Upper lobe of left lung (tissue), 6 donors: ENCODE results near the gene RBFA. TPM values are rescaled to one million over a fixed set of nuclear protein-coding genes. Genes with fewer than 3 reads are reported as not detected.

ENCODE experiments used
- ATAC-seq, 2 donors: fragments of 200-7000 bp; cut with Tn5 transposase; one replicate each; pipeline ENCODE4 v1.9.1; 2022; ENCODE audit warnings: mild to moderate bottlenecking in 2 of 2, moderate library complexity in 2 of 2; ENCODE audit not compliant: low FRiP score in 2 of 2
- DNase-seq, 2 donors: peaks; one replicate each; pipeline ENCODE4 v3.0.0-alpha.2; 2019 to 2020
- H3K27ac ChIP-seq, 4 donors: fragments of 200-600 bp; sonication (generic); one replicate each; pipeline ENCODE4 v1.5.1; 2016 to 2019
- H3K27me3 ChIP-seq, 4 donors: fragments of 200-600 bp; sonication (generic); one replicate each; pipeline ENCODE4 v1.5.1; 2017 to 2019
- H3K36me3 ChIP-seq, 4 donors: fragments of 200-600 bp; sonication (generic); one replicate each; pipeline ENCODE4 v1.5.1; 2016 to 2019
- H3K4me1 ChIP-seq, 4 donors: fragments of 200-600 bp; sonication (generic); one replicate each; pipeline ENCODE4 v1.5.1; 2018 to 2019
- H3K4me3 ChIP-seq, 4 donors: fragments of 200-600 bp; sonication (generic); one replicate each; pipeline ENCODE4 v1.5.1; 2017 to 2019; ENCODE audit warnings: mild to moderate bottlenecking in 2 of 4, moderate library complexity in 1 of 4
- H3K9me3 ChIP-seq, 4 donors: fragments of 200-600 bp; sonication (generic); one replicate each; pipeline ENCODE4 v1.5.1; 2018 to 2019
- CTCF ChIP-seq, 6 experiments: fragments of 450-650 bp in 4 of 6; fragments of 200-600 bp in 2 of 6; sonication (generic) in 2 of 6; IDR thresholded peaks; one replicate each; pipeline ENCODE4 v1.5.1; 2016 to 2019; ENCODE audit warnings: antibody characterized with exemption in 6 of 6
- EP300 ChIP-seq, 4 donors: sonication (generic); formaldehyde crosslinking; IDR thresholded peaks; one replicate each; pipeline ENCODE4 v1.5.1; 2017; ENCODE audit warnings: antibody characterized with exemption in 4 of 4, control low read depth in 2 of 4
- POLR2A ChIP-seq, 4 donors: fragments of 450-650 bp; IDR thresholded peaks; one replicate each; pipeline ENCODE4 v1.5.1; 2016 to 2017; ENCODE audit warnings: antibody characterized with exemption in 4 of 4, mild to moderate bottlenecking in 2 of 4
- POLR2AphosphoS5 ChIP-seq, 2 donors: sonication (generic); formaldehyde crosslinking; IDR thresholded peaks; one replicate each; pipeline ENCODE4 v1.5.1; 2017; ENCODE audit warnings: antibody characterized with exemption in 2 of 2
- WGBS, 2 donors: methylation state at CpG; one replicate each; pipeline ENCODE4 v1.1.5; 2017 to 2018; 5-methylcytosine and 5-hydroxymethylcytosine counted together
- total RNA-seq, 6 donors: library from RNA; depleted of rRNA in 4 of 6; stranded (reverse); fragments of >200 nt in 4 of 6; gene quantifications; one replicate each; pipeline versions ENCODE4 v1.1.0 to v1.2.1, GENCODE V29; 2016 to 2021
- donor health status: DM: no; HTN: no; CAD: no; lungs with moderate emphysema.
- donor health status: DM: no; HTN: yes; CAD: no; lungs with severe emphysema.

Gene RBFA
- total RNA-seq, 6 donors from 2014 or later, result 19.2 to 32.5 (median 24.5) TPM

- ATAC-seq (no peak), DNase-seq (no peak)
- Histone ChIP-seq H3K27ac (no peak overlapping the region), H3K4me3 (no peak overlapping the region), H3K4me1 (no peaks in the 10 kb centered on the region), H3K36me3 (peaks cover 0 to 13% (median 12%) of the 10 kb centered on the region in 4 donors), H3K27me3 (no peaks in the 10 kb centered on the region), H3K9me3 (peaks cover 0 to 25% (median 9%) of the 10 kb centered on the region in 4 donors)
- TF ChIP-seq EP300 (IDR thresholded peaks at IDR 0.05), result no peak
- no peak for TF ChIP-seq CTCF (IDR thresholded peaks at IDR 0.05)
- no peak for TF ChIP-seq POLR2A (IDR thresholded peaks at IDR 0.05)
- TF ChIP-seq POLR2AphosphoS5 (IDR thresholded peaks at IDR 0.05), result no peak
- 97 to 98% methylated on average over 6 of the region's 6 CpGs for WGBS, 2 donors
Measured at GRCh38 chr18:80050797-80051196, 16.6 kb downstream of the RBFA start.

GRCh38 chr18:80056095-80056494 lies 21.9 kb downstream of the RBFA start:
- Histone ChIP-seq H3K9me3 (peaks cover 4 to 50% (median 17%) of the 10 kb centered on the region in 4 donors), H3K4me3 (no peak overlapping the region), H3K4me1 (no peaks in the 10 kb centered on the region), H3K36me3 (no peaks in the 10 kb centered on the region), H3K27me3 (no peaks in the 10 kb centered on the region), H3K27ac (no peak overlapping the region)
- 95 to 98% methylated on average over 2 of the region's 2 CpGs for WGBS, 2 donors
- DNase-seq (no peak), ATAC-seq (no peak)
- TF ChIP-seq CTCF (IDR thresholded peaks at IDR 0.05) (no peak), EP300 (IDR thresholded peaks at IDR 0.05) (no peak), POLR2AphosphoS5 (IDR thresholded peaks at IDR 0.05) (no peak), POLR2A (IDR thresholded peaks at IDR 0.05) (no peak)

GRCh38 chr18:80059945-80060344 lies 25.7 kb downstream of the RBFA start:
- WGBS, 2 donors, result 86 to 96% methylated on average over 6 of the region's 6 CpGs
- Histone ChIP-seq H3K9me3 (peaks cover 4 to 43% (median 10%) of the 10 kb centered on the region in 4 donors), H3K27ac (no peak overlapping the region), H3K4me1 (no peaks in the 10 kb centered on the region), H3K4me3 (no peak overlapping the region), H3K27me3 (no peaks in the 10 kb centered on the region), H3K36me3 (no peaks in the 10 kb centered on the region)
- DNase-seq (no peak), ATAC-seq (no peak)
- no peak for TF ChIP-seq EP300 (IDR thresholded peaks at IDR 0.05)
- no peak for TF ChIP-seq CTCF (IDR thresholded peaks at IDR 0.05)
- no peak for TF ChIP-seq POLR2AphosphoS5 (IDR thresholded peaks at IDR 0.05)
- TF ChIP-seq POLR2A (IDR thresholded peaks at IDR 0.05), result no peak

GRCh38 chr18:80065705-80066104 lies 31.5 kb downstream of the RBFA start:
- H3K4me3 ChIP-seq, result no peak overlapping the region
- no peak overlapping the region for H3K27ac ChIP-seq
- ATAC-seq (no peak), DNase-seq (no peak)
- H3K27me3 ChIP-seq, result no peaks in the 10 kb centered on the region
- no peaks in the 10 kb centered on the region for H3K36me3 ChIP-seq
- H3K4me1 ChIP-seq, result no peaks in the 10 kb centered on the region
- TF ChIP-seq POLR2AphosphoS5 (IDR thresholded peaks at IDR 0.05) (no peak), CTCF (IDR thresholded peaks at IDR 0.05) (no peak), POLR2A (IDR thresholded peaks at IDR 0.05) (no peak), EP300 (IDR thresholded peaks at IDR 0.05) (no peak)
- 88 to 93% methylated on average over 7 to 9 of the region's 9 CpGs for WGBS, 2 donors
- peaks cover 0 to 10% (median 1%) of the 10 kb centered on the region in 4 donors for H3K9me3 ChIP-seq

- WGBS, 2 donors, result 87 to 88% methylated on average over 8 of the region's 8 CpGs
- TF ChIP-seq EP300 (IDR thresholded peaks at IDR 0.05) (no peak), POLR2A (IDR thresholded peaks at IDR 0.05) (no peak), POLR2AphosphoS5 (IDR thresholded peaks at IDR 0.05) (no peak), CTCF (IDR thresholded peaks at IDR 0.05) (no peak)
Measured at GRCh38 chr18:80067321-80067720, 33.1 kb downstream of the RBFA start.

More at GRCh38 chr18:80067321-80067720, 33.1 kb downstream of the RBFA start:
- H3K27me3 ChIP-seq, result no peaks in the 10 kb centered on the region
- no peak overlapping the region for H3K4me3 ChIP-seq
- no peak overlapping the region for H3K27ac ChIP-seq
- H3K36me3 ChIP-seq, result no peaks in the 10 kb centered on the region
- peak in 1 of 2 donors; percentile 40 for ATAC-seq
- DNase-seq, result no peak
- peaks cover 0 to 3% (median 0%) of the 10 kb centered on the region in 4 donors for H3K9me3 ChIP-seq
- no peaks in the 10 kb centered on the region for H3K4me1 ChIP-seq
